H1 (cell line): ENCODE data around the gene ZNF516. TPM values are rescaled to one million over a fixed set of nuclear protein-coding genes. Genes with fewer than 3 reads are reported as not detected.

ENCODE experiments used
- CTCF ChIA-PET: fragments of 300-600 bp; sonication (Branson Sonifier 250); formaldehyde crosslinking; loops from one replicate; lab custom pipeline; 2021; ENCODE audit not compliant: partially characterized antibody; lab: Charles Lee
- POLR2A ChIA-PET: fragments of 300-600 bp; sonication (Branson Sonifier 250); formaldehyde crosslinking; loops from one replicate; lab custom pipeline; 2021; ENCODE audit warnings: inconsistent platforms; ENCODE audit not compliant: partially characterized antibody; lab: Charles Lee
- DNase-seq, 2 experiments: peaks; one replicate each; pipeline versions ENCODE4 v3.0.0 to v3.0.0-alpha.2; 2010 to 2022; ENCODE audit warnings: low spot score in 2 of 2, low read depth in 1 of 2, mixed read lengths in 1 of 2
- FAIRE-seq: peaks from 2 replicates; lab custom pipeline; 2011; peaks lifted over from hg19 to GRCh38; lab: Jason Lieb, UNC
- H2AFZ ChIP-seq: 2 replicates; pipeline ENCODE4 v1.8.1; 2012; ENCODE audit warnings: low read length, inconsistent platforms
- H2AK5ac ChIP-seq: 2 replicates; pipeline ENCODE4 v1.6.1; 2013; ENCODE audit warnings: low read depth, low read length
- H2BK120ac ChIP-seq: replicated peaks from 2 replicates; pipeline ENCODE3; 2013; ENCODE audit warnings: low read depth, low read length, inconsistent platforms
- H2BK12ac ChIP-seq: 2 replicates; pipeline ENCODE4 v1.6.1; 2013; ENCODE audit warnings: low read depth, low read length
- H2BK15ac ChIP-seq: 2 replicates; pipeline ENCODE4 v1.6.1; 2013; ENCODE audit warnings: low read length
- H2BK20ac ChIP-seq: 2 replicates; pipeline ENCODE4 v1.6.1; 2013; ENCODE audit warnings: low read length
- H2BK5ac ChIP-seq: 2 replicates; pipeline ENCODE4 v1.6.1; 2013; ENCODE audit warnings: low read depth, low read length
- H3K14ac ChIP-seq: 2 replicates; pipeline ENCODE4 v1.6.1; 2013; ENCODE audit warnings: inconsistent platforms; ENCODE audit not compliant: insufficient read length
- H3K18ac ChIP-seq: 2 replicates; pipeline ENCODE4 v1.6.1; 2013; ENCODE audit warnings: low read length; ENCODE audit errors: extremely low read depth
- H3K23ac ChIP-seq: 2 replicates; pipeline ENCODE4 v1.6.1; 2013; ENCODE audit warnings: inconsistent platforms; ENCODE audit not compliant: insufficient read length
- H3K23me2 ChIP-seq: 2 replicates; pipeline ENCODE4 v1.6.1; 2013; ENCODE audit warnings: low read depth, low read length
- H3K27ac ChIP-seq: 2 replicates; pipeline ENCODE4 v1.6.1; 2011; ENCODE audit warnings: low read depth, low read length, inconsistent platforms
- H3K27me3 ChIP-seq, 4 experiments: replicated peaks in 1 of 4; 1 replicate in 1 of 4; 2 replicates in 3 of 4; pipeline versions ENCODE4 v1.6.1 to v1.8.1; 2011 to 2013; ENCODE audit warnings: low read length in 3 of 4, mild to moderate bottlenecking in 3 of 4, inconsistent platforms in 2 of 4, mixed read lengths in 2 of 4, moderate library complexity in 1 of 4; ENCODE audit not compliant: control insufficient read depth in 3 of 4, insufficient read depth in 3 of 4; ENCODE audit errors: extremely low read depth in 1 of 4
- H3K36me3 ChIP-seq, 4 experiments: 2 replicates each; pipeline versions ENCODE4 v1.6.1 to v1.8.1; 2011 to 2013; ENCODE audit warnings: mild to moderate bottlenecking in 4 of 4, low read length in 3 of 4, moderate library complexity in 2 of 4, control low read depth in 1 of 4, inconsistent platforms in 1 of 4; ENCODE audit not compliant: insufficient read depth in 4 of 4, control insufficient read depth in 2 of 4
- H3K4ac ChIP-seq: replicated peaks from 2 replicates; pipeline ENCODE3; 2013; ENCODE audit warnings: low read length, low read depth, mixed read lengths, inconsistent platforms; ENCODE audit not compliant: insufficient read length
- H3K4me1 ChIP-seq, 4 experiments: replicated peaks in 1 of 4; 1 replicate in 1 of 4; 2 replicates in 3 of 4; pipeline versions ENCODE4 v1.6.1 to v1.8.1; 2011 to 2013; ENCODE audit warnings: low read length in 3 of 4, inconsistent platforms in 2 of 4, mixed read lengths in 1 of 4; ENCODE audit not compliant: insufficient read depth in 4 of 4, control insufficient read depth in 3 of 4
- H3K4me2 ChIP-seq, 2 experiments: 2 replicates each; pipeline versions ENCODE4 v1.6.1 to v1.8.1; 2011 to 2013; ENCODE audit warnings: low read depth in 2 of 2, low read length in 2 of 2, control low read depth in 1 of 2, inconsistent platforms in 1 of 2, mild to moderate bottlenecking in 1 of 2; ENCODE audit not compliant: insufficient read depth in 1 of 2
- H3K4me3 ChIP-seq, 4 experiments: fragments of 200-600, 300-600 bp in 1 of 4; sonication (generic), shearing (Covaris generic), sonication (Bioruptor Twin) in 1 of 4; 2 replicates each; pipeline versions ENCODE4 v1.5.1 to v1.8.1; 2011 to 2016; ENCODE audit warnings: low read length in 4 of 4, low read depth in 3 of 4, control low read depth in 2 of 4, inconsistent platforms in 2 of 4, mild to moderate bottlenecking in 2 of 4, mixed read lengths in 1 of 4, moderate library complexity in 1 of 4; ENCODE audit not compliant: insufficient read depth in 2 of 4; ENCODE audit errors: extremely low read depth in 1 of 4
- H3K56ac ChIP-seq: replicated peaks from 2 replicates; pipeline ENCODE3; 2013; ENCODE audit warnings: low read depth, mild to moderate bottlenecking, mixed read lengths, low read length, inconsistent platforms; ENCODE audit not compliant: insufficient read length
- H3K79me1 ChIP-seq: 2 replicates; pipeline ENCODE4 v1.6.1; 2013; ENCODE audit warnings: low read depth, low read length, control low read depth
- H3K79me2 ChIP-seq, 2 experiments: 2 replicates each; pipeline versions ENCODE4 v1.6.1 to v1.8.1; 2012 to 2013; ENCODE audit warnings: low read length in 2 of 2, mild to moderate bottlenecking in 2 of 2, inconsistent platforms in 1 of 2; ENCODE audit not compliant: insufficient read depth in 2 of 2, control insufficient read depth in 1 of 2
- H3K9ac ChIP-seq, 4 experiments: replicated peaks in 1 of 4; 1 replicate in 1 of 4; 2 replicates in 3 of 4; pipeline versions ENCODE4 v1.6.1 to v1.8.1; 2011 to 2013; ENCODE audit warnings: low read depth in 3 of 4, low read length in 3 of 4, control low read depth in 2 of 4, mild to moderate bottlenecking in 2 of 4, moderate library complexity in 2 of 4, inconsistent platforms in 1 of 4; ENCODE audit errors: extremely low read depth in 1 of 4
- H3K9me3 ChIP-seq, 2 experiments: 2 replicates each; pipeline versions ENCODE4 v1.6.1 to v1.8.1; 2012 to 2013; ENCODE audit warnings: mild to moderate bottlenecking in 2 of 2, moderate library complexity in 2 of 2, control low read depth in 1 of 2, inconsistent platforms in 1 of 2, low read depth in 1 of 2, low read length in 1 of 2, mixed read lengths in 1 of 2; ENCODE audit not compliant: insufficient read depth in 2 of 2
- H4K20me1 ChIP-seq, 2 experiments: replicated peaks in 1 of 2; 2 replicates each; pipeline versions ENCODE3 to v1.8.1; 2011 to 2013; ENCODE audit warnings: inconsistent platforms in 2 of 2, low read length in 2 of 2, mild to moderate bottlenecking in 1 of 2; ENCODE audit not compliant: insufficient read depth in 2 of 2, control insufficient read depth in 1 of 2
- H4K5ac ChIP-seq: 2 replicates; pipeline ENCODE4 v1.6.1; 2013; ENCODE audit warnings: low read length, low read depth, mixed read lengths, inconsistent platforms; ENCODE audit not compliant: insufficient read length
- H4K8ac ChIP-seq: 2 replicates; pipeline ENCODE4 v1.8.0; 2013; ENCODE audit warnings: mild to moderate bottlenecking, moderate library complexity, low read length, inconsistent platforms; ENCODE audit not compliant: insufficient read depth; ENCODE audit errors: extremely low read depth
- H4K91ac ChIP-seq: replicated peaks from 2 replicates; pipeline ENCODE3; 2013; ENCODE audit warnings: low read length, mixed read lengths, inconsistent platforms; ENCODE audit not compliant: insufficient read length
- ASH2L ChIP-seq: fragments of 200-600, 300-600 bp; sonication (generic); IDR thresholded peaks from one replicate; pipeline ENCODE4 v1.7.1; 2017; ENCODE audit warnings: low read length
- ATF3 ChIP-seq: IDR thresholded peaks from 2 replicates; pipeline ENCODE4 v1.6.1; 2011; ENCODE audit warnings: low read depth, mild to moderate bottlenecking, low read length; ENCODE audit not compliant: insufficient read depth
- EP300 ChIP-seq, 2 experiments: IDR thresholded peaks; 1 replicate in 1 of 2; 2 replicates in 1 of 2; pipeline ENCODE4 v1.6.1; 2011 to 2012; ENCODE audit warnings: low read depth in 2 of 2, low read length in 2 of 2, mild to moderate bottlenecking in 2 of 2, borderline replicate concordance in 1 of 2, inconsistent platforms in 1 of 2, moderate library complexity in 1 of 2
- POLR2AphosphoS5 ChIP-seq: IDR thresholded peaks from 2 replicates; pipeline ENCODE4 v1.6.1; 2011; ENCODE audit warnings: low read depth, low read length
- RAD21 ChIP-seq, 2 experiments: IDR thresholded peaks in 1 of 2; conservative IDR thresholded peaks in 1 of 2; 2 replicates each; pipeline ENCODE4 v1.6.1; 2011; ENCODE audit warnings: low read depth in 2 of 2, low read length in 2 of 2, improper control_type of control experiment in 1 of 2, inconsistent platforms in 1 of 2, mild to moderate bottlenecking in 1 of 2, moderate library complexity in 1 of 2
- TAF7 ChIP-seq: optimal IDR thresholded peaks from 2 replicates; pipeline ENCODE3; 2011; ENCODE audit warnings: low read depth, mild to moderate bottlenecking, inconsistent platforms, low read length, moderate library complexity, borderline replicate concordance
- TBP ChIP-seq: IDR thresholded peaks from 2 replicates; pipeline ENCODE4 v1.6.1; 2011; ENCODE audit warnings: low read depth, low read length, improper control_type of control experiment
- WGBS, 2 experiments: shearing (Covaris generic) in 1 of 2; methylation state at CpG; one replicate each; pipeline versions ENCODE4 v1.1.6 to v1.1.7; 2013 to 2015; ENCODE audit warnings: low lambda C conversion rate in 2 of 2, mixed read lengths in 2 of 2, inconsistent platforms in 1 of 2, low coverage in 1 of 2, missing lambda C conversion rate in 1 of 2; ENCODE audit not compliant: insufficient replicate concordance in 2 of 2, insufficient coverage in 1 of 2, insufficient read length in 1 of 2; ENCODE audit errors: extremely low coverage in 1 of 2, missing lambda C conversion rate in 1 of 2; 5-methylcytosine and 5-hydroxymethylcytosine counted together
- polyA plus RNA-seq, 7 experiments: library from polyadenylated mRNA; depleted of rRNA in 3 of 7; stranded (reverse) in 5 of 7; unstranded in 2 of 7; fragments of >200 nt in 5 of 7; fragments of 200-250 nt in 2 of 7; gene quantifications; 1 replicate in 5 of 7; 2 replicates in 1 of 7; 4 replicates in 1 of 7; pipeline versions ENCODE4 v1.2.1 to v1.2.3, GENCODE V29; 2011 to 2013; ENCODE audit warnings: missing spikeins in 2 of 7, mixed read lengths in 2 of 7
- total RNA-seq: library from RNA; stranded (reverse); fragmentation: NEBNext Ultra II Directional; extraction: Animal tissue kit (Norgen Biotek cat#: 25700); gene quantifications from 2 replicates; pipeline ENCODE4 v1.2.1, GENCODE V29; 2021
- TF ChIP-seq, protein P1 (sequence below): IDR thresholded peaks from 2 replicates; pipeline ENCODE4 v1.6.1; 2011; ENCODE audit warnings: low read length, improper control_type of control experiment
- TF ChIP-seq, protein P2 (sequence below): IDR thresholded peaks from 2 replicates; pipeline ENCODE4 v1.6.1; 2012; ENCODE audit warnings: inconsistent platforms

Gene ZNF516
- total and polyA plus RNA-seq, 2 of the 8 experiments (the other 6 are each of a cell fraction or from before 2014, with no cell fraction given): 7.3 to 17.0 TPM

DNA sequence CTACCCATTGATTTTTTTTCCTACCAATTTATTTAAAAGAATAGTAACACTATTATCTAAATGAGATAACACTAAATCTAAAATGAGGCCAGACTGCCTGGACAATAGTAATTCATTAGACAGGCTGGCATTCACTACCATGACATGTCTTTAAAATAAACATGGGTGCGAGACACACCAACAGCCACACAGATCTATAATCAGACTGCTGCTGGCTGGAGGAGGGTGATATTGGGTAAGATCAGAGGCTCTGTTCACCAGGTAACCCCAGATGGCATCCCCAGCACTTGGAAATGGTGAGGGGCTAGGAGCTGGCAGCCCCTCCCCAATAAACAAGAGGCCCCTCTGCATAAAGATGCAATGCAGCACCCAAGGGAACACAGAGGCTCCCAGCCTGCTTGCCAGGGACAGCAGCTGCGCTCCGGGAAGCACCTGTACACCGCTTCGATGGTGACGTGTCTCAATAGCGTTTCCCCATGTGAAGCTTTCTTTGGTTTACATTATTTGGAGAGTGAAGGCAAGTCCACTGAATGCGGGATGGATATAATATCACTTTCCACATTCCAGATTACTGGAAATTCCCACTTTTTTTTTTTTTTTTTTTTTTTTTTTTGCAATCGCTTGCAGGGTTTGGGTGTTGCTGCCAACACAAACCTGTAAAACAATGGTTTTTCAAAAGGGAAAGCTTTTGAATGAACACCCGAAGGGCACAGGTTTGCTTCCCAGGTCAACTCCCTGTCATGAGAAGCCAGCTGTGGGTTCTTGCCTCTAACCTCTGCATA is 159.0 kb downstream of the ZNF516 start:
- Histone ChIP-seq H3K23ac (no peak overlapping the region), H2BK12ac (no peak overlapping the region), H3K27ac (no peak overlapping the region), H4K5ac (no peak overlapping the region), H3K4me2 (no peak overlapping the region), H3K36me3 (no peaks in the 10 kb centered on the region), H2BK20ac (no peak overlapping the region), H2AK5ac (no peak overlapping the region), H3K14ac (no peak overlapping the region), H3K79me2 (no peaks in the 10 kb centered on the region), H3K9me3 (peaks cover 3 to 6% of the 10 kb centered on the region in 2 experiments; a peak in 2 of 4 replicates), H3K4ac (no peak overlapping the region), H3K18ac (no peak overlapping the region), H4K91ac (no peak overlapping the region), H3K23me2 (peaks cover 2% of the 10 kb centered on the region; the same call in 1 of the 2 replicates), H3K79me1 (no peaks in the 10 kb centered on the region), H3K4me3 (no peak overlapping the region), H4K20me1 (no peaks in the 10 kb centered on the region), H2BK120ac (no peak overlapping the region), H2BK15ac (no peak overlapping the region), H3K56ac (no peak overlapping the region), H2BK5ac (no peak overlapping the region), H4K8ac (no peak overlapping the region), H3K9ac (no peak overlapping the region), H3K27me3 (peaks cover 0 to 1% (median 0%) of the 10 kb centered on the region in 4 experiments; a peak in 1 of 7 replicates), H2AFZ (no peak overlapping the region), H3K4me1 (no peaks in the 10 kb centered on the region)
- WGBS, 2 experiments: 94% methylated on average over 10 of the region's 10 CpGs; no CpG with 5 or more reads in 1 of the 2 experiments
- no peak for FAIRE-seq
- POLR2A ChIA-PET: no interaction called here
- no peak for DNase-seq
- CTCF ChIA-PET: interaction anchor here (0.9 kb wide), 1 partner anchor 63 kb away, joined by 3 read pairs; no protein-coding TSS in a partner anchor
- TF ChIP-seq RAD21 (IDR thresholded peaks at IDR 0.05 in 1 of 2, conservative IDR thresholded peaks at IDR 0.05 in 1 of 2; ENCODE audit: low read depth in 2 of 2, low read length in 2 of 2) (no peak), TAF7 (no peak), EP300 (IDR thresholded peaks at IDR 0.05; ENCODE audit: borderline replicate concordance in 1 of 2, low read depth in 2 of 2, low read length in 2 of 2) (no peak), ATF3 (no peak), POLR2AphosphoS5 (no peak), TBP (no peak), ASH2L (no peak)
- TF ChIP-seq, protein P1, sequence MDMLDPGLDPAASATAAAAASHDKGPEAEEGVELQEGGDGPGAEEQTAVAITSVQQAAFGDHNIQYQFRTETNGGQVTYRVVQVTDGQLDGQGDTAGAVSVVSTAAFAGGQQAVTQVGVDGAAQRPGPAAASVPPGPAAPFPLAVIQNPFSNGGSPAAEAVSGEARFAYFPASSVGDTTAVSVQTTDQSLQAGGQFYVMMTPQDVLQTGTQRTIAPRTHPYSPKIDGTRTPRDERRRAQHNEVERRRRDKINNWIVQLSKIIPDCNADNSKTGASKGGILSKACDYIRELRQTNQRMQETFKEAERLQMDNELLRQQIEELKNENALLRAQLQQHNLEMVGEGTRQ: no peak
- TF ChIP-seq, protein P2, sequence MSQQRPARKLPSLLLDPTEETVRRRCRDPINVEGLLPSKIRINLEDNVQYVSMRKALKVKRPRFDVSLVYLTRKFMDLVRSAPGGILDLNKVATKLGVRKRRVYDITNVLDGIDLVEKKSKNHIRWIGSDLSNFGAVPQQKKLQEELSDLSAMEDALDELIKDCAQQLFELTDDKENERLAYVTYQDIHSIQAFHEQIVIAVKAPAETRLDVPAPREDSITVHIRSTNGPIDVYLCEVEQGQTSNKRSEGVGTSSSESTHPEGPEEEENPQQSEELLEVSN: no peak
